GM23338 (cell line): ENCODE data around the gene TMEM231. TPM values are rescaled to one million over a fixed set of nuclear protein-coding genes. Genes with fewer than 3 reads are reported as not detected.

Experiments
- ATAC-seq: fragments of 200-7000 bp; cut with Tn5 transposase; 3 replicates; pipeline ENCODE4 v1.9.1; 2020
- DNase-seq: peaks from one replicate; pipeline ENCODE4 v3.0.0-alpha.2; 2015; ENCODE audit warnings: low spot score
- H2AFZ ChIP-seq: fragments of 200-600 bp; sonication (generic); 2 replicates; pipeline ENCODE4 v1.8.0; 2016; ENCODE audit warnings: antibody characterized with exemption, mild to moderate bottlenecking, moderate library complexity
- H3F3A ChIP-seq: fragments of 200-600 bp; sonication (generic); replicated peaks from 2 replicates; pipeline ENCODE4 v1.8.0; 2017; ENCODE audit warnings: antibody characterized with exemption, mixed run types, low read depth
- H3K27ac ChIP-seq: fragments of 200-600 bp; sonication (generic); 2 replicates; pipeline ENCODE4 v1.6.1; 2016; ENCODE audit warnings: low read depth
- H3K27me3 ChIP-seq: fragments of 200-600 bp; sonication (generic); 2 replicates; pipeline ENCODE4 v1.8.0; 2016; ENCODE audit warnings: mild to moderate bottlenecking, mixed run types, moderate library complexity; ENCODE audit not compliant: insufficient read depth
- H3K36me3 ChIP-seq: fragments of 200-600 bp; sonication (generic); 2 replicates; pipeline ENCODE4 v1.8.0; 2016; ENCODE audit warnings: mild to moderate bottlenecking; ENCODE audit not compliant: insufficient read depth
- H3K4me1 ChIP-seq: fragments of 200-600 bp; sonication (generic); 2 replicates; pipeline ENCODE4 v1.8.0; 2016; ENCODE audit warnings: mild to moderate bottlenecking, moderate library complexity; ENCODE audit not compliant: insufficient read depth
- H3K4me2 ChIP-seq: fragments of 200-600 bp; sonication (generic); 2 replicates; pipeline ENCODE4 v1.7.1; 2017; ENCODE audit warnings: mixed run types
- H3K4me3 ChIP-seq: fragments of 200-600 bp; sonication (generic); 2 replicates; pipeline ENCODE4 v1.6.1; 2016; ENCODE audit warnings: mixed run types
- H3K79me2 ChIP-seq: fragments of 200-600 bp; sonication (generic); replicated peaks from 2 replicates; pipeline ENCODE4 v1.8.0; 2017; ENCODE audit warnings: mild to moderate bottlenecking; ENCODE audit not compliant: insufficient read depth
- H3K9me2 ChIP-seq: fragments of 200-600 bp; sonication (generic); 2 replicates; pipeline ENCODE4 v1.8.0; 2017; ENCODE audit not compliant: insufficient read depth
- H4K20me1 ChIP-seq: fragments of 200-600 bp; sonication (generic); replicated peaks from 2 replicates; pipeline ENCODE4 v1.8.0; 2017; ENCODE audit warnings: mild to moderate bottlenecking; ENCODE audit not compliant: insufficient read depth
- H3K27ac Mint-ChIP-seq: 2 replicates; pipeline ENCODE4 v1.8.0; 2020; ENCODE audit warnings: inconsistent platforms, mild to moderate bottlenecking, moderate library complexity, mixed read lengths
- H3K27me3 Mint-ChIP-seq: 3 replicates; pipeline ENCODE4 v1.8.0; 2022; ENCODE audit warnings: low read depth, mild to moderate bottlenecking, moderate library complexity, mixed read lengths, inconsistent platforms; ENCODE audit not compliant: insufficient read depth, poor library complexity
- H3K36me3 Mint-ChIP-seq: 3 replicates; pipeline ENCODE4 v1.8.0; 2021; ENCODE audit warnings: low read depth, mild to moderate bottlenecking, inconsistent platforms, moderate library complexity, mixed read lengths
- H3K4me1 Mint-ChIP-seq: 3 replicates; pipeline ENCODE4 v1.8.0; 2020; ENCODE audit warnings: mild to moderate bottlenecking, inconsistent platforms, mixed read lengths
- H3K4me3 Mint-ChIP-seq: 3 replicates; pipeline ENCODE4 v1.8.0; 2021; ENCODE audit warnings: moderate library complexity, mild to moderate bottlenecking, inconsistent platforms, mixed read lengths
- H3K9me3 Mint-ChIP-seq: 3 replicates; pipeline ENCODE4 v1.8.0; 2020; ENCODE audit warnings: moderate library complexity, mild to moderate bottlenecking, inconsistent platforms, mixed read lengths
- CREB1 ChIP-seq: fragments of 250-450 bp; sonication (Bioruptor Pico); IDR thresholded peaks from 2 replicates; pipeline ENCODE4 v1.5.0; 2020; ENCODE audit warnings: low read depth, mild to moderate bottlenecking, moderate library complexity
- EZH2 ChIP-seq: fragments of 200-600 bp; sonication (generic); IDR thresholded peaks from one replicate; pipeline ENCODE4 v1.8.0; 2017; ENCODE audit warnings: antibody characterized with exemption, mild to moderate bottlenecking, low read depth; ENCODE audit not compliant: unreplicated experiment
- EZH2phosphoT487 ChIP-seq: fragments of 200-600 bp; sonication (generic); IDR thresholded peaks from one replicate; pipeline ENCODE4 v1.8.1; 2018; ENCODE audit warnings: antibody characterized with exemption; ENCODE audit not compliant: unreplicated experiment
- JUNB ChIP-seq: IDR thresholded peaks from one replicate; pipeline ENCODE4 v1.6.1; 2016; ENCODE audit warnings: antibody characterized with exemption; ENCODE audit not compliant: unreplicated experiment
- NANOG ChIP-seq: IDR thresholded peaks from 2 replicates; pipeline ENCODE4 v1.6.1; 2016; ENCODE audit warnings: antibody characterized with exemption, borderline replicate concordance
- STAT1 ChIP-seq: IDR thresholded peaks from one replicate; pipeline ENCODE4 v1.6.1; 2016; ENCODE audit warnings: antibody characterized with exemption; ENCODE audit not compliant: unreplicated experiment
- ZNF331 ChIP-seq: fragments of 250-450 bp; sonication (Bioruptor Pico); IDR thresholded peaks from 2 replicates; pipeline ENCODE4 v1.5.0; 2020; ENCODE audit warnings: low read depth, mild to moderate bottlenecking, moderate library complexity
- polyA plus RNA-seq: library from polyadenylated mRNA; unstranded; fragments of >200 nt; fragmentation: Nextera tagmentation; extraction: Ambion mirVana; gene quantifications from 2 replicates; pipeline ENCODE4 v1.2.1, GENCODE V29; 2016
- total RNA-seq: library from RNA; depleted of rRNA; stranded (reverse); fragments of >200 nt; shearing (Covaris generic); gene quantifications from 2 replicates; pipeline ENCODE4 v1.2.3, GENCODE V29; 2014
- TF ChIP-seq, protein P1 (sequence below): IDR thresholded peaks from one replicate; pipeline ENCODE4 v1.6.1; 2018; ENCODE audit warnings: antibody characterized with exemption; ENCODE audit not compliant: unreplicated experiment
- TF ChIP-seq, protein P2 (sequence below): IDR thresholded peaks from 2 replicates; pipeline ENCODE4 v1.6.1; 2016; ENCODE audit warnings: antibody characterized with exemption
- TF ChIP-seq, protein P3 (sequence below): fragments of 250-450 bp; sonication (Bioruptor Pico); IDR thresholded peaks from 2 replicates; pipeline ENCODE4 v1.5.0; 2020; ENCODE audit warnings: mild to moderate bottlenecking, moderate library complexity
- TF ChIP-seq, protein P4 (sequence below), 2 experiments: fragments of 200-600 bp in 1 of 2; sonication (generic) in 1 of 2; conservative IDR thresholded peaks; 2 replicates each; pipeline versions ENCODE4 v1.5.1 to v1.6.1; 2016 to 2017; ENCODE audit warnings: antibody characterized with exemption in 2 of 2, low read depth in 2 of 2, mild to moderate bottlenecking in 2 of 2, moderate library complexity in 1 of 2

Gene TMEM231
- total and polyA plus RNA-seq, 2 experiments from 2014 or later, result 5.3 to 19.9 TPM

DNA sequence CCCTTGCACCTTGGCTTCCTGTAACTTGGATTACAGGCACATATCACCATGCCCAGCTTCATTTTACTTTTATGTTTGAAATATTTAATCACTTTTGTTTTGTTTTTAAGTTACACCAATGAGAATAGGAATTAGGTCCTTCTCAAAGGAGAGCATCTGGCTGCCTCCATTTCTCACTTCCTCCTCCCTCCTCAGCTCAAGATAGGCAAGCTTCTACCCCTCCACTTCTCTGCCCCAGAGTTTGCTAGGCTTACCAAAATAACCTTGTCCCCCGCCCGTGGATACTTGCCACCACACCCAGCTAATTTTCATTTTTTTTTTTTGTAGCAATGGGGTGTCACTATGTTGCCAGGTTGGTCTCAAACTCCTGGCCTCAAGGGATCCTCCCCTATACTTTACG lies 28.1 kb upstream of the TMEM231 start (continued):
- TF ChIP-seq, protein P1, sequence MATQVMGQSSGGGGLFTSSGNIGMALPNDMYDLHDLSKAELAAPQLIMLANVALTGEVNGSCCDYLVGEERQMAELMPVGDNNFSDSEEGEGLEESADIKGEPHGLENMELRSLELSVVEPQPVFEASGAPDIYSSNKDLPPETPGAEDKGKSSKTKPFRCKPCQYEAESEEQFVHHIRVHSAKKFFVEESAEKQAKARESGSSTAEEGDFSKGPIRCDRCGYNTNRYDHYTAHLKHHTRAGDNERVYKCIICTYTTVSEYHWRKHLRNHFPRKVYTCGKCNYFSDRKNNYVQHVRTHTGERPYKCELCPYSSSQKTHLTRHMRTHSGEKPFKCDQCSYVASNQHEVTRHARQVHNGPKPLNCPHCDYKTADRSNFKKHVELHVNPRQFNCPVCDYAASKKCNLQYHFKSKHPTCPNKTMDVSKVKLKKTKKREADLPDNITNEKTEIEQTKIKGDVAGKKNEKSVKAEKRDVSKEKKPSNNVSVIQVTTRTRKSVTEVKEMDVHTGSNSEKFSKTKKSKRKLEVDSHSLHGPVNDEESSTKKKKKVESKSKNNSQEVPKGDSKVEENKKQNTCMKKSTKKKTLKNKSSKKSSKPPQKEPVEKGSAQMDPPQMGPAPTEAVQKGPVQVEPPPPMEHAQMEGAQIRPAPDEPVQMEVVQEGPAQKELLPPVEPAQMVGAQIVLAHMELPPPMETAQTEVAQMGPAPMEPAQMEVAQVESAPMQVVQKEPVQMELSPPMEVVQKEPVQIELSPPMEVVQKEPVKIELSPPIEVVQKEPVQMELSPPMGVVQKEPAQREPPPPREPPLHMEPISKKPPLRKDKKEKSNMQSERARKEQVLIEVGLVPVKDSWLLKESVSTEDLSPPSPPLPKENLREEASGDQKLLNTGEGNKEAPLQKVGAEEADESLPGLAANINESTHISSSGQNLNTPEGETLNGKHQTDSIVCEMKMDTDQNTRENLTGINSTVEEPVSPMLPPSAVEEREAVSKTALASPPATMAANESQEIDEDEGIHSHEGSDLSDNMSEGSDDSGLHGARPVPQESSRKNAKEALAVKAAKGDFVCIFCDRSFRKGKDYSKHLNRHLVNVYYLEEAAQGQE, result no peak

DNA sequence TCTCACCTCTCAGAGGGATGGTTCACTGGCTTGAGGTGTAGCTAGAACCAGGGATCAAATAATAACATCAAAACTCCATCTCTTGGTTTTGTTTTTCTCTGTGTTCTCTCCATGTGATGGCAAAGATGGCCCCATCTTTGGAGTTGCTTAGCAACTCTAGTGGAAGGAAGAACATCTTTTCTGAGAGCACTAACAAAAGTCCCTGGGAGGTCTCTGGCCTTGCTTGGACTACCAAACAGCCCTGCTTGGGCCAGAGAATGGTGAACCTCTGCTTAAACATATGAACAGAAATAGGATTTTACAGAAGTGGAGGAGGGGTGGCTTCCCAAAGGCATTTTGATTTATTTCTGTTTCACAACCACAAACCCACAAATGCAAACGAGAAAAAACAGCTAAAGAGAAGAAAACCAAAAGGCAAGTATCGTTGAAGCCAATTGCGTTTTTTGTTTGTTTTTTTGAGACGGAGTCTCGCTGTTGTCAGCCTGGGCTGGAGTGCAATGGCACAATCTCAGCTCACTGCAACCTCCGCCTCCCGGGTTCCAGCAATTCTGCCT lies 23.3 kb upstream of the TMEM231 start:
- H4K20me1 ChIP-seq, result peaks cover 17% of the 10 kb centered on the region
- Mint-ChIP-seq H3K36me3 (peaks cover 40% of the 10 kb centered on the region), H3K27me3 (no peaks in the 10 kb centered on the region), H3K27ac (no peak overlapping the region), H3K9me3 (no peaks in the 10 kb centered on the region), H3K4me3 (no peak overlapping the region), H3K4me1 (peaks cover 16% of the 10 kb centered on the region)
- no peak overlapping the region for H3K4me2 ChIP-seq
- H3F3A ChIP-seq, result 0 out of 2 replicates have a peak, but pooled peaks cover 8% of the 10 kb centered on the region
- H3K4me1 ChIP-seq, result peaks cover 18% of the 10 kb centered on the region
- H3K27ac ChIP-seq, result no peak overlapping the region; the same call in 1 of the 2 replicates
- no peaks in the 10 kb centered on the region for H3K27me3 ChIP-seq
- ATAC-seq (no peak), DNase-seq (no peak)
- peaks cover 22% of the 10 kb centered on the region for H3K36me3 ChIP-seq
- H3K9me2 ChIP-seq, result no peaks in the 10 kb centered on the region
- no peak overlapping the region for H3K4me3 ChIP-seq
- no peaks in the 10 kb centered on the region; the same call in 1 of the 2 replicates for H3K79me2 ChIP-seq
- no peak overlapping the region for H2AFZ ChIP-seq
- TF ChIP-seq, protein P2, sequence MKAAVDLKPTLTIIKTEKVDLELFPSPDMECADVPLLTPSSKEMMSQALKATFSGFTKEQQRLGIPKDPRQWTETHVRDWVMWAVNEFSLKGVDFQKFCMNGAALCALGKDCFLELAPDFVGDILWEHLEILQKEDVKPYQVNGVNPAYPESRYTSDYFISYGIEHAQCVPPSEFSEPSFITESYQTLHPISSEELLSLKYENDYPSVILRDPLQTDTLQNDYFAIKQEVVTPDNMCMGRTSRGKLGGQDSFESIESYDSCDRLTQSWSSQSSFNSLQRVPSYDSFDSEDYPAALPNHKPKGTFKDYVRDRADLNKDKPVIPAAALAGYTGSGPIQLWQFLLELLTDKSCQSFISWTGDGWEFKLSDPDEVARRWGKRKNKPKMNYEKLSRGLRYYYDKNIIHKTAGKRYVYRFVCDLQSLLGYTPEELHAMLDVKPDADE, result no peak
- no peak for TF ChIP-seq EZH2phosphoT487
- TF ChIP-seq STAT1, result no peak
- no peak for TF ChIP-seq NANOG
- no peak for TF ChIP-seq ZNF331 (CRISPR knock-in tag)
- no peak for TF ChIP-seq EZH2
- TF ChIP-seq, protein P3, sequence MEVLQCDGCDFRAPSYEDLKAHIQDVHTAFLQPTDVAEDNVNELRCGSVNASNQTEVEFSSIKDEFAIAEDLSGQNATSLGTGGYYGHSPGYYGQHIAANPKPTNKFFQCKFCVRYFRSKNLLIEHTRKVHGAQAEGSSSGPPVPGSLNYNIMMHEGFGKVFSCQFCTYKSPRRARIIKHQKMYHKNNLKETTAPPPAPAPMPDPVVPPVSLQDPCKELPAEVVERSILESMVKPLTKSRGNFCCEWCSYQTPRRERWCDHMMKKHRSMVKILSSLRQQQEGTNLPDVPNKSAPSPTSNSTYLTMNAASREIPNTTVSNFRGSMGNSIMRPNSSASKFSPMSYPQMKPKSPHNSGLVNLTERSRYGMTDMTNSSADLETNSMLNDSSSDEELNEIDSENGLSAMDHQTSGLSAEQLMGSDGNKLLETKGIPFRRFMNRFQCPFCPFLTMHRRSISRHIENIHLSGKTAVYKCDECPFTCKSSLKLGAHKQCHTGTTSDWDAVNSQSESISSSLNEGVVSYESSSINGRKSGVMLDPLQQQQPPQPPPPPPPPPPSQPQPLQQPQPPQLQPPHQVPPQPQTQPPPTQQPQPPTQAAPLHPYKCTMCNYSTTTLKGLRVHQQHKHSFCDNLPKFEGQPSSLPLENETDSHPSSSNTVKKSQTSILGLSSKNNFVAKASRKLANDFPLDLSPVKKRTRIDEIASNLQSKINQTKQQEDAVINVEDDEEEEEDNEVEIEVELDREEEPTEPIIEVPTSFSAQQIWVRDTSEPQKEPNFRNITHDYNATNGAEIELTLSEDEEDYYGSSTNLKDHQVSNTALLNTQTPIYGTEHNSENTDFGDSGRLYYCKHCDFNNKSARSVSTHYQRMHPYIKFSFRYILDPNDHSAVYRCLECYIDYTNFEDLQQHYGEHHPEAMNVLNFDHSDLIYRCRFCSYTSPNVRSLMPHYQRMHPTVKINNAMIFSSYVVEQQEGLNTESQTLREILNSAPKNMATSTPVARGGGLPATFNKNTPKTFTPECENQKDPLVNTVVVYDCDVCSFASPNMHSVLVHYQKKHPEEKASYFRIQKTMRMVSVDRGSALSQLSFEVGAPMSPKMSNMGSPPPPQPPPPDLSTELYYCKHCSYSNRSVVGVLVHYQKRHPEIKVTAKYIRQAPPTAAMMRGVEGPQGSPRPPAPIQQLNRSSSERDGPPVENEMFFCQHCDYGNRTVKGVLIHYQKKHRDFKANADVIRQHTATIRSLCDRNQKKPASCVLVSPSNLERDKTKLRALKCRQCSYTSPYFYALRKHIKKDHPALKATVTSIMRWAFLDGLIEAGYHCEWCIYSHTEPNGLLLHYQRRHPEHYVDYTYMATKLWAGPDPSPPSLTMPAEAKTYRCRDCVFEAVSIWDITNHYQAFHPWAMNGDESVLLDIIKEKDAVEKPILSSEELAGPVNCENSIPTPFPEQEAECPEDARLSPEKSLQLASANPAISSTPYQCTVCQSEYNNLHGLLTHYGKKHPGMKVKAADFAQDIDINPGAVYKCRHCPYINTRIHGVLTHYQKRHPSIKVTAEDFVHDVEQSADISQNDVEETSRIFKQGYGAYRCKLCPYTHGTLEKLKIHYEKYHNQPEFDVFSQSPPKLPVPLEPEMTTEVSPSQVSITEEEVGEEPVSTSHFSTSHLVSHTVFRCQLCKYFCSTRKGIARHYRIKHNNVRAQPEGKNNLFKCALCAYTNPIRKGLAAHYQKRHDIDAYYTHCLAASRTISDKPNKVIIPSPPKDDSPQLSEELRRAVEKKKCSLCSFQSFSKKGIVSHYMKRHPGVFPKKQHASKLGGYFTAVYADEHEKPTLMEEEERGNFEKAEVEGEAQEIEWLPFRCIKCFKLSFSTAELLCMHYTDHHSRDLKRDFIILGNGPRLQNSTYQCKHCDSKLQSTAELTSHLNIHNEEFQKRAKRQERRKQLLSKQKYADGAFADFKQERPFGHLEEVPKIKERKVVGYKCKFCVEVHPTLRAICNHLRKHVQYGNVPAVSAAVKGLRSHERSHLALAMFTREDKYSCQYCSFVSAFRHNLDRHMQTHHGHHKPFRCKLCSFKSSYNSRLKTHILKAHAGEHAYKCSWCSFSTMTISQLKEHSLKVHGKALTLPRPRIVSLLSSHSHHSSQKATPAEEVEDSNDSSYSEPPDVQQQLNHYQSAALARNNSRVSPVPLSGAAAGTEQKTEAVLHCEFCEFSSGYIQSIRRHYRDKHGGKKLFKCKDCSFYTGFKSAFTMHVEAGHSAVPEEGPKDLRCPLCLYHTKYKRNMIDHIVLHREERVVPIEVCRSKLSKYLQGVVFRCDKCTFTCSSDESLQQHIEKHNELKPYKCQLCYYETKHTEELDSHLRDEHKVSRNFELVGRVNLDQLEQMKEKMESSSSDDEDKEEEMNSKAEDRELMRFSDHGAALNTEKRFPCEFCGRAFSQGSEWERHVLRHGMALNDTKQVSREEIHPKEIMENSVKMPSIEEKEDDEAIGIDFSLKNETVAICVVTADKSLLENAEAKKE (CRISPR knock-in tag), result no peak
- TF ChIP-seq CREB1, result no peak
- TF ChIP-seq JUNB, result no peak
- TF ChIP-seq, protein P4, sequence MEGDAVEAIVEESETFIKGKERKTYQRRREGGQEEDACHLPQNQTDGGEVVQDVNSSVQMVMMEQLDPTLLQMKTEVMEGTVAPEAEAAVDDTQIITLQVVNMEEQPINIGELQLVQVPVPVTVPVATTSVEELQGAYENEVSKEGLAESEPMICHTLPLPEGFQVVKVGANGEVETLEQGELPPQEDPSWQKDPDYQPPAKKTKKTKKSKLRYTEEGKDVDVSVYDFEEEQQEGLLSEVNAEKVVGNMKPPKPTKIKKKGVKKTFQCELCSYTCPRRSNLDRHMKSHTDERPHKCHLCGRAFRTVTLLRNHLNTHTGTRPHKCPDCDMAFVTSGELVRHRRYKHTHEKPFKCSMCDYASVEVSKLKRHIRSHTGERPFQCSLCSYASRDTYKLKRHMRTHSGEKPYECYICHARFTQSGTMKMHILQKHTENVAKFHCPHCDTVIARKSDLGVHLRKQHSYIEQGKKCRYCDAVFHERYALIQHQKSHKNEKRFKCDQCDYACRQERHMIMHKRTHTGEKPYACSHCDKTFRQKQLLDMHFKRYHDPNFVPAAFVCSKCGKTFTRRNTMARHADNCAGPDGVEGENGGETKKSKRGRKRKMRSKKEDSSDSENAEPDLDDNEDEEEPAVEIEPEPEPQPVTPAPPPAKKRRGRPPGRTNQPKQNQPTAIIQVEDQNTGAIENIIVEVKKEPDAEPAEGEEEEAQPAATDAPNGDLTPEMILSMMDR (conservative IDR thresholded peaks at IDR 0.05; ENCODE audit: low read depth in 2 of 2), result no peak
